Measurements from ENCODE around the gene GOLM1.
A peak's percentile ranks its signal among the peaks of the same experiment; 100 is the strongest.

Gene GOLM1

GRCh38 chr9:86102626-86103025 is 3.3 kb upstream of the GOLM1 start:
- Histone ChIP-seq H3K9me3 (ENCODE audit: control insufficient read depth, low read length) (no peaks in the 10 kb centered on the region), H3K79me2 (no peaks in the 10 kb centered on the region), H3K27ac (no peak overlapping the region), H3K4me3 (ENCODE audit: low read depth, low read length) (no peak overlapping the region), H3K36me3 (ENCODE audit: control insufficient read depth, insufficient read depth, low read length) (no peaks in the 10 kb centered on the region), H3K9ac (no peak overlapping the region), H2AFZ (no peak overlapping the region), H3K27me3 (ENCODE audit: control insufficient read depth, insufficient read depth, low read length) (no peaks in the 10 kb centered on the region), H3K4me1 (no peaks in the 10 kb centered on the region), H3K4me2 (ENCODE audit: low read length) (no peak overlapping the region)
- no peak for TF ChIP-seq CTCF (IDR thresholded peaks at IDR 0.05)

GRCh38 chr9:86099701-86100364 is 475 bp upstream of the GOLM1 start:
- Histone ChIP-seq H3K27me3 (ENCODE audit: control insufficient read depth, insufficient read depth, low read length) (no peaks in the 10 kb centered on the region), H3K36me3 (ENCODE audit: control insufficient read depth, insufficient read depth, low read length) (no peaks in the 10 kb centered on the region), H3K4me1 (no peaks in the 10 kb centered on the region), H3K4me3 (ENCODE audit: low read depth, low read length) (peak overlapping the region; percentile 48), H3K27ac (peak overlapping the region; percentile 60), H3K9ac (no peak overlapping the region), H3K79me2 (no peaks in the 10 kb centered on the region), H3K9me3 (ENCODE audit: control insufficient read depth, low read length) (no peaks in the 10 kb centered on the region), H3K4me2 (ENCODE audit: low read length) (peak overlapping the region; percentile 88), H2AFZ (peak overlapping the region; percentile 90)
- TF ChIP-seq CTCF (IDR thresholded peaks at IDR 0.05): no peak

GRCh38 chr9:86097510-86098224 is 1.7 kb downstream of the GOLM1 start:
- H3K27me3 ChIP-seq (ENCODE audit: control insufficient read depth, insufficient read depth, low read length): no peaks in the 10 kb centered on the region
- no peaks in the 10 kb centered on the region for H3K4me1 ChIP-seq
- H3K4me3 ChIP-seq (ENCODE audit: low read depth, low read length): no peak overlapping the region
- H3K27ac ChIP-seq: no peak overlapping the region
- peaks cover 4% of the 10 kb centered on the region for H3K79me2 ChIP-seq
- no peaks in the 10 kb centered on the region for H3K9me3 ChIP-seq (ENCODE audit: control insufficient read depth, low read length)
- H3K4me2 ChIP-seq (ENCODE audit: low read length): no peak overlapping the region
- no peak for TF ChIP-seq CTCF (IDR thresholded peaks at IDR 0.05)
- no peak overlapping the region for H3K9ac ChIP-seq
- no peaks in the 10 kb centered on the region for H3K36me3 ChIP-seq (ENCODE audit: control insufficient read depth, insufficient read depth, low read length)
- no peak overlapping the region for H2AFZ ChIP-seq

GRCh38 chr9:86096386-86096785 is 3.0 kb downstream of the GOLM1 start:
- Histone ChIP-seq H3K9ac (no peak overlapping the region), H3K4me1 (no peaks in the 10 kb centered on the region), H3K79me2 (peaks cover 8% of the 10 kb centered on the region), H3K36me3 (ENCODE audit: control insufficient read depth, insufficient read depth, low read length) (no peaks in the 10 kb centered on the region), H2AFZ (no peak overlapping the region), H3K27ac (no peak overlapping the region), H3K4me3 (ENCODE audit: low read depth, low read length) (no peak overlapping the region), H3K27me3 (ENCODE audit: control insufficient read depth, insufficient read depth, low read length) (no peaks in the 10 kb centered on the region), H3K4me2 (ENCODE audit: low read length) (no peak overlapping the region), H3K9me3 (ENCODE audit: control insufficient read depth, low read length) (no peaks in the 10 kb centered on the region)
- TF ChIP-seq CTCF (IDR thresholded peaks at IDR 0.05): no peak
